Measurements from ENCODE around the gene NFIC.

The NFIC gene

DNA sequence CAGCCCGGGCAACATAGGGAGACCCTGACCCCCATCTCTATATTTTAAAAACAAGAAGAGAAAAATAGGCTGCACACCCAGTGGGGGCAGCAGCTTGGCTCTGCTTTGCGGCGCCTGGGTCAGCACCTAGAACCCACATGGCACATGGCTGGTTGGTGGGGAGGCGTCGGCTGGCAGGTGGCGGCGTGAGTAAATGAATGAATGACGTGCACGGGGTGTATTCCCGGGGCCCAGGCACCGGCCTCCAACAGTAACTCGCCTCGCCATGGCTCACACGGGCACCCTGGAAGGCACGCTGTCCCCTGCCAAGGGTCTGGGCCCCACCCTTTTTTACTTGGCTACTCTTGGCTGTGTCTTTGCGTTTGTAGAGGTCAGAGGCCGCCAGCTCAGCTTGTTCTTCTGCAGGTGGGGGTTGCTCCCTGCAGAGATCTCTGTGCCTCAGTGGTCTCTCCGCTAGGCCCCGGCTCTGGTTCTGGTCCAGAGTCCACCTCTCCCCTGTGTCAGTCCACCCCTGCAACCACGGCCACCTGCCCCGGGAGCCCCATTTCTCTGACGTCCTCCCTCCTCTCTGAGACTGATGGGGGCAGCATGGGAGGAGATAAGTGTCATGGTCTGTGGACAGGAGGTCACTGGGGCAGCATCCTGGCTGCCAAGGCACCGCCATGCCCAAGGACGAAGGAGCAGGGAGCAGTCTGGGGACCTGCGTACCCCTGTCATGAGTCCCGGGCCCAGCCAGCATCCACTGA, 145.3 kb downstream of the NFIC start:
- DNase-seq (ENCODE audit: low spot score), result no peak

DNA sequence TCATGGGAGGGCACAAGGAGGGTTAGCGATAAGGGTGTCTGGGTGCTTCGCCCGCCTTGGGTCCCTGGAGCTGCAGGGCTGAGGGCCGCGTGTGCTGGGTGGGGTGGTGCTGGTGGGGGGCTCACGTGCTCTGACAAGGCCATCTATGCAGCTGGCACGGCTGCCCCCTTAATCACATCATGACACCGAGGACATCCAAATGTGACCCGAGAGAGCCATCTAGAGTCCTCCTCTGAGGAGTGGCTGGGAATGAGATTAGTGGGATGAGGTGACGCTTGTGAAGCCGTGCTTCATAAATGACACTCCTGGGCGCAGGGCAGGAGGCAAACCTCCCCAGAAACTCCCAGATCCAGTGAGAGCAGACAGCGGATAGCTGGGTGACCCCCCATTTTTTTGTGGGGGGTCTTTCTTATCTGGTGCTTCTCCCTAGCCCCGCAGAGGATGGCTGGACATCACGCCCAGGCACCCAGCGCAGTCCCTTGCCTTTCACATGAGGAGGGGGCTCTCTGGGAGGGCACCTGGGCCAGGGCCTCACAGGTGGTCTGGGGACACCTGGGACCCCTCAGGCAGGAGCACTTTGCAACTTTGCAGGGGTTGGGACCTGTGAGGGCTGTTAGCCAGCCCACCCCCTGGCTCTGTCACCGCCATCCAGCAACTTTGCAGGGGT, 146.3 kb downstream of the NFIC start:
- peak; percentile 55 for DNase-seq (ENCODE audit: low spot score)

DNA sequence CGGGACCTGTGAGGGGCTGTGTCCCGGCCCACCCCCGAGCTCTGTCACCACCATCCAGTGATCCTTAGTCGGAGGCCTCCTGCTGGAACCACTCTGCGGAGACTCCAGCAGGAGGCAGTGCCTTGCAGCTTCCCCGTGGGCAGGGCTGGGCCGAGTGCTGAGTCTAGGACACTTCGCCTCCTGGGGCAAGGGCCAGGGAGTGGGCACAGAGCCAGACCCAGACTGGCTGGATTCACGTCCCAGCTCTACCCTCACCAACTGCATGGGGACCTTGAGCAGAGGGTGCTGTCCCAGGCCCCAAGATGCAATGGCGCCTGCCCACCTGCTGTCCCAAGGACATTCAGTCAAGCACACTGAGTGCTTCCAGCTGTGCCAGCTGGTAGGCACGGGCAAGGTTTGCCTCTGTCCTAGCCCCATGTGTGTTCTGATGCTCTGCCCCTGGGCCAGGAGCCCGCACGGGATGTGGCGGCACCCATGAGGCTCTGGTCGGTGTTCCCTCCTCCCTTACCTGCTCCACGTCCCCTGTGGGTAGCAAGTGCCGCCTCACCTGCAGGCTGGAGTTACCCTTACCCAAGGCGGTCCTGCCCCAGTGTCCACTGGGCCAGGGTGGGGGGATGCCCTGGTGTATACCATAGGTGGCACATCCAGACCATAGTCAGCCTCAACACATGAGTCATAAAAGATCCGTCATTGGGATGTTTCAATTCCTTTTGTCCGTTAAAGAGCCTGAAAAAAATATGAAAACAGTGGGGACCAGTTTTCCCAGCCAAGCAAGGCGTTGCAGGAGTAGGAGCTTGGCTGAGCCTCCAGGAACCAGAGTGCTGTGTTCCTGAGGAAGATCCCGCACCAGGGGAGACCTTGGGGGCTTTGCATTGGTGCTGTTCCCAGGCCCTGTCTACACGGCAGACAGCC, 147.1 kb downstream of the NFIC start:
- DNase-seq (ENCODE audit: low spot score), result no peak

DNA sequence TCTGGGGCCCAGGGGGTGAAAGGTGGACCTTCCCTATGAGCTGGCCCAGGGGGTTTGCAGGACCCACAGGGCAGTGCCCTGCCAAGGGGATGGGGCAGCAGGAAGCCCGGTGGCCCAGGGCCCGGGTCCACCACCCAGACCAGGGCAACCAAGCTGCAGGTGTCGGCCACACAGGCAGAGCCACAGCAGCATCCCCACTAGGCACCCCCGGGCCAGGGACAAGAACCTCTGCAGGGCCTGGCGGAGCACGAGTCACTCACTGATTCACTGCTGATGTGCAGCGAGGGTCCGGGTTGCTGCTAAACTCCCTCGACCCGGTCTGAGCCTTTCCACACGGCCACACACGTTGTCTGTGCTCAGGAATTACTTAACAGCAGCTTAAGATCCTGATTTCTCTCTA, 148.5 kb downstream of the NFIC start:
- no peak for DNase-seq (ENCODE audit: low spot score)

DNA sequence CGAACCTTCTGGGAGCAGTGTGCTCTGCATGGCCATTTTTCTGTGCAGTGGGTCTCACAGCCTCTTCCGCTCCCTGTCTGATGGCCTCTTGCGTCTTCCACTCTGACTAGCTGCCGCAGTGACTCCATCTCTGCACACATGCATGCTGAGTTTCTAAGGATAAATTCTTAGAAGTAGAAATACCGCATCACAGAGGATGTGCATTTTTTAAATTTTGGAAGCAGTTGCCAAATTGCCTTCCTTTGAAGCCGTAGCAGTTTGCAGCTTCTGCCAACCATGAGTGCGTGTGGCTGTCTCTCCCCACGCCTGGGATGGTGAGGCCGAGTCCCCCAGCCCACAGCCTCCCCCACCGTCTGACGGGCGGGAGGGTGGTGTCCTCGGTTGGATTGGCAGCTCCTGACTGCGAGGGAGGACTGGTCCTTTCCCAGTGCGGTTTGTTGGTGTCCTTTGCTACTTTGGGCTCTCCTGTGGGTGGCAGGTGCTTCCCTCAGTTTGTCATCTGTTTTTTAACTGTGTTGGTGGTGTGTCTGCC, 149.6 kb downstream of the NFIC start:
- DNase-seq (ENCODE audit: low spot score), result no peak

DNA sequence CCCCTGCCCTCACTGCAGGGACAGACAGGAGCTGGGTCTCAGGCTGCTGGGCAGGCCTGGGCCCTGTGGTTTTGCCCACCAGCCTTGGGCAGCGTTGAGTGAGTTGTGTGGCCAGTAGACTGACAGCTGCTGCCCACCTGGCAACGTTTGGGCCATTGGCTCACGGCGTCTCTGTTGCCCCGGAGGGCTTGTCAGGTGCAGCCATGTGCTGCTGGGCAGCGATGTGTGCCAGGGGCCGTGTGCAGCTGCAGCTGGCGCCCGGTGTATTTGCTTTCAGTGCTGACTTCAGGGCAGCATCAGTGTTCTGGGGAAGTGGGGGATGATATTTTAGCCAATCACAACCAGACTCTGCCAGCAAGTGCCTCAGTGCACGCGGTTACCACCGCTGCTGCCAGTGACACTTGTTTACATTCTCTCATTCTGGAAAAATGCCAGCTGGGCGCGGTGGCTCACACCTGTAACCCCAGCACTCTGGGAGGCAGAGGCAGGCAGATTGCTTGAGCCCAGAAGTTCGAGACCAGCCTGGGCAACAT, 150.4 kb downstream of the NFIC start:
- DNase-seq (ENCODE audit: low spot score), result no peak

DNA sequence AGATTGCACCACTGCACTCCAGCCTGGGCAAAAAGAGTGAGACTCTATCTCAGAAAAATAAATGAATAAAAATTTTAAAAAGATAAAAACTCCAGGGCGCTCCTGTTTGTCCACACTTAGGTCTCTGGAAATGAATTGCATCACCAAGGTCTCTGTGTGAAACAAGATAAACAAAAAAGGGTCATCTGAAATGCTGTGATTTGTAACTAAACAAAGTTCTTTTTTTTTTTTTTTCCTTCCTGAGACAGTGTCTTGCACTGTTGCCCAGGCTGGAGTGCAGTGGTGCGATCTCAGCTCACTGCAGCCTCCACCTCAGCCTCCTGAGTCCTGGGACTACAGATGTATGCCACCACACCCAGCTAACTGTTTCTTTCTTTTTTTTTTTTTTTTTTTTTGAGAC, 151.3 kb downstream of the NFIC start:
- no peak for DNase-seq (ENCODE audit: low spot score)

DNA sequence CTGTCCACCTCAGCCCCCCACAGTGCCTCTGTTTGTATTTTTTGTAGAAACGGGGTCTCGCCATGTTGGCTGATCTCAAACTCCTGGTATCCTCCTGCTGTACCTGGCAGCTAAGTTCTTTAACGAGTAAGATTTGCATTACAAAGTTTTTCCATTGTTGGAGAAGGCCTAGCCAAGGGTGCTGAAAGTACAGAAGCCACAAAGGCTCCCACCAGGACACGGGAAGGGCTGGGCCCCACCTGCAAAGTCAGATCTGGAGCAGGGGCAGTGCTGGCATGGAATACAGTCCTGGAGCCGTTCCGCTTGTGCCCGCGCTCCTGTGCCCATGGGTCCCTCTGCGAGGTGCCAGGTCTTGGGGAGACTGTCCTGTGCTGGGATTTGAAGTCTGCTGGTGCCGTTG, 151.9 kb downstream of the NFIC start:
- no peak for DNase-seq (ENCODE audit: low spot score)

DNA sequence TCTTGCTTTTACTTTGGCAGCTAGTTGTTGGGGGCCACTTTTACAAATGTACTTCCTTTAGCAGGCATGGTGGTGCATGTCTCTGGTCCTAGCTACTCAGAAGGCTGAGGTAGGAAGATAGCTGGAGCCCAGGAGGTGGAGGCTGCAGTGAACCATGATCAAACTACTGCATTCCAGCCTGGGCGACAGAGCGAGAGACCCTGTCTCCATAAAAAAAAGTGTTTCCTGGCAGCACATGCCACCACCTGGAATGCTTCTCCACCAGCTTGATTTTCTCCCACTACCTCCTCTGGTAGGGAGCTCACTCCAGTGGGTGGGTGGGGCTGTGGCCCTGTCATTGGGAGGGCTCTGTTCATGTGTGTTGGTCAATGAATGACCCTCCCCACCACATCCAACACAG, 152.3 kb downstream of the NFIC start:
- no peak for DNase-seq (ENCODE audit: low spot score)
